RPMI7951 (cell line): ENCODE measurements around the gene MCUB. TPM values are rescaled to one million over a fixed set of nuclear protein-coding genes. Genes with fewer than 3 reads are reported as not detected.

Experiments
- DNase-seq: peaks from one replicate; pipeline ENCODE4 v3.0.0-alpha.2; 2012; ENCODE audit warnings: low read depth
- total RNA-seq: library from RNA; depleted of rRNA; stranded (reverse); fragments of >200 nt; shearing (Covaris generic); gene quantifications from 2 replicates; pipeline ENCODE4 v1.2.3, GENCODE V29; 2014; rRNA removed

Gene MCUB
- total RNA-seq, 1 experiment from 2014 or later = 47.5 TPM

DNA sequence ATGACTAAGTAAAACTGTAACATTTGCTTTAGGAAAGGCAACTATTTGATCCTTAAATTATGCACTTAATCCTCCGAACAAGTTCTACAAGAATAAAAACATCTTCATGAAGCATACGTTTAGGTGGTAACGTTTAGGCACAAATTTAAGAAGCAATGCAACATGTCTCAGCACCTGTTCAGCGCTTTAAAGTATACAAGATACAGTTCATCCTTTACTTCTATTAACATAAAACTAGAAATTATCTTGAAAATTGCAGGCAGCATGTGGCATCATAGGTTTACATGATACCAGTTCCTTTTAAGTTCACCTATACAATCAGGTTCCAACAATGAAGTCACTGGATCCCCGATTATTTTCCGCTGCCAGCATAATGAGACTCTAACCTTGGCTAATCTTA, 168.3 kb downstream of the MCUB start:
- no peak for DNase-seq

DNA sequence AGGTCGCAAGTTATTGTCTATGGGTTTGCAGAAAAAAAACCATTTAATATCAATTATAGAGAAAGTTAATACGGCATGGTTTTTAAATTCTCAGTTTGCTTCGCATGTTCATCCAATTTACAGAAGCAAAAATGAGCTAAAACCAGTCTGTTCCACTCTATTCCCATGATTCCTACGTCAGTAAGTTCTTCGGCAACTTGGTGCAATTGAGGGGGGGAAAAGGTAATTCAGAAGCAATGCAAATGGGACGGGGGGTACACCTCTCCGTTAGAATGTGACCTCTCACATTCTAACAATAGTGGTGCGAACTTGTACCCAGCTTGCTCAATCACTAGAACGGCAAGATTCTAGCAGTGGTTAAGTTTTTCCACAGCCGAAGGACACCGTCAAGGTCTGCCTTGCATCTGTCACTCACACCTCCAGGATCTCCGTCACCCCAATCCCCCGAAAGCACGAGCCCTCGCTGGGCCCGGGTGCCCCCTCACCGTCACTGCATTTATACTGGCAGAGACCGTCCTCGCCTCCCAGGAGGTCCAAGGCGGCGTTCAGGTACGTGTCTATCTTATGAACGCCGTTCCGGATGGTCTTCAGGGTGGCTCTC, 169.2 kb downstream of the MCUB start:
- no peak for DNase-seq

DNA sequence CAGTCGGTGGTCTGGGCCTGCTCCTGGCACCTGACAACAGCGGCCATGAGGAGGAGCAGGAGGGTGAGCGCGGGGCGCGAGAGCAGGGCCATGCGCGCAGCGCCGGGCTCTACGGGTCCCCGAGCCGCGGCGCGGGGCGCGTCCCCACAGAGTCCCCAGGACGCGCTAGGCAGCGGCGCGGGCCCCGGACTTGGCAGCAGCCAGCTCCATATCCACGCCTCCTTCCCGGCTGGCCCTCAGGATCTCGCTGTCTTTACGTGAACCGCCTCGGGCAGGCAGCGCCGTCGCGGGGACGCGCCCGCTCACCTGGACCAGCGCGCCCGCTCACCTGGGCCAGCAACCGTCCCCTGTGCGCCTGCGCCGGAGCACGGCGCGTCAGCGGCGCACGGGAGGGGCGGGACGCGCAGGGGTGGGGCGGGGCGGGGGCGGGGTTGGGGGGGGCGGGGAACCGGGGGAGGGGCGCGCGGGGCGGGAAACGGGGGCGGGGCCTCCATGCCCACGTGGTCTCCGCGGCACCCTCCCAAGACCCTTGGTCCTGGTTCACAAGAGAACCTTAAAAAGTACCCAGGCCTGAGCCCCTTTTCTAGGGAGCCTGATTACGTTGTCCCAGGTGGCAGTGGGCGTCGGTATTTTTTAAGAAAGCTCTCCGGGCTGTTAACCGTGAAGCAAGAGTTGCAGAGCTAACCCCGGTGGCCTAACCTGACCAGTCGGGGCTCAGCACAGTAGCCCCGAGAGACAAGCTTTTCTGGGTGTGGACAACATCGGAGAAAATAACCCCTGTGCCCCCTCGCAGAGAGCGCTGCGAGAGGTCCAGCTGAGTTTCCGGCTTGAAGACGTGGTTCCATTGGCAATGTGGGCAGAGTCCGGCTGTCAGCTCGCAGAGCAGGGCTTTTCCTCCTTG, 169.9 kb downstream of the MCUB start, which contains the start of gene PLA2G12A:
Gene PLA2G12A, minus strand, starts transcription at position 353 of the 901 bp plus-strand sequence. Its CDS starts 261 bp downstream, at position 92.
- DNase-seq = peak; percentile 70

DNA sequence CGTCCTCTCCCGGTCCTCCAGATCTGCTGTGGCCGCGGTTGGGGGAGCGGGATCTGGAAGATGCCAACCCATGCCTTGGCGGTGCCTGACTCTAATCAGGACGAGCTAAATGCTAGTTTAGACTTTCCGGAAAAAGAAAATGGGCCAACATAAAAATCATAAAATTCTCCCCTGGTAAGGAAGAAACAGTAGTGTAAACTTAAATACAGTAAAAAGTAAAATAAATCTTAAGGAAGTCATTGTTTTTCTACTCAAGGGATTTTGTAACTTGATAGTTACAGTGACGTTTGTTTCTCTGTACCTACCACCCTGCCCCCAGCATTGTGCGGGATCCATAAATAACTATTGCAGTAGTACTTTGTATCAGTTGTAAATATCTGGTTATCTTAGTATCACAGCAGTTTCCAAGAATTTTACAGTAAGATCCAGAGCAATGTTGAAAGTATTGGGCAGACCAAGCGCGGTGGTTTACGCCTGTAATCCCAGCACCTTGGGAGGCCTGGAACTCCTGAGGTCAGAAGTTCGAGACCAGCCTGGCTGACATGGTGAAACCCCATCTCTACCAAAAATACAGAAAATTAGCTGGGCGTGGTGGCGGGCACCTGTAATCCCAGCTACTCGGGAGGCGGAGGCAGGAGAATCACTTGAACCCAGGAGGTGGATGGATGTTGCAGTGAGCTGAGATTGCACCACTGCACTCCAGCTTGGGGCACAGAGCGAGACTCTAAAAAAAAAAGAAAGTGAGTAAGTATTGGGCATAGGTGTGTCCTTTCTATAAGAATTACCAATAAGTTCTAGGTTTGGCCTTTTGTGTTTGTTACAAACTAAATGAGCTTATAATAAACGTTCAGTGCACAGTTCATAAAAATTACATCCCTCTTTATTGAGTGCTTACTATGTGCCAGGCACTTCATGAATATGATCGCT, 170.8 kb downstream of the MCUB start:
- no peak for DNase-seq

DNA sequence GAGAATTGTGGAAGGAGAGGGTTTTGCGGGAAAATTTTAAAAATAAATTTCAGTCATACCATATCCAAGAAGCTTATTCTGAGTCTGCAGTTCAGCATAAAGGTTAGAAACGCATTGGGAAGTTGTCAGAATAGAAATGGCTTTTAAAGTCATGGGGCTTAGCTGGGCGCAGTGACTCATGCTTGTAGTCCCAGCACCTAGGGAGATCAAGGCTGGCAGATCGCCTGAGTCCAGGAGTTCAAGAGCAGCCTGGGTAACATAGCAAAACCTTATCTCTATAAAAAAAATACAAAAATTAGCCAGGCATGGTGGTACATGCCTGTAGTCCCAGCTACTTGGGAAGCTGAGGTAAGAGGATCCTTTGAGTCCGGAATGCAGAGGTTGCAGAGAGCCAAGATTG, 173.7 kb downstream of the MCUB start:
- DNase-seq = no peak

DNA sequence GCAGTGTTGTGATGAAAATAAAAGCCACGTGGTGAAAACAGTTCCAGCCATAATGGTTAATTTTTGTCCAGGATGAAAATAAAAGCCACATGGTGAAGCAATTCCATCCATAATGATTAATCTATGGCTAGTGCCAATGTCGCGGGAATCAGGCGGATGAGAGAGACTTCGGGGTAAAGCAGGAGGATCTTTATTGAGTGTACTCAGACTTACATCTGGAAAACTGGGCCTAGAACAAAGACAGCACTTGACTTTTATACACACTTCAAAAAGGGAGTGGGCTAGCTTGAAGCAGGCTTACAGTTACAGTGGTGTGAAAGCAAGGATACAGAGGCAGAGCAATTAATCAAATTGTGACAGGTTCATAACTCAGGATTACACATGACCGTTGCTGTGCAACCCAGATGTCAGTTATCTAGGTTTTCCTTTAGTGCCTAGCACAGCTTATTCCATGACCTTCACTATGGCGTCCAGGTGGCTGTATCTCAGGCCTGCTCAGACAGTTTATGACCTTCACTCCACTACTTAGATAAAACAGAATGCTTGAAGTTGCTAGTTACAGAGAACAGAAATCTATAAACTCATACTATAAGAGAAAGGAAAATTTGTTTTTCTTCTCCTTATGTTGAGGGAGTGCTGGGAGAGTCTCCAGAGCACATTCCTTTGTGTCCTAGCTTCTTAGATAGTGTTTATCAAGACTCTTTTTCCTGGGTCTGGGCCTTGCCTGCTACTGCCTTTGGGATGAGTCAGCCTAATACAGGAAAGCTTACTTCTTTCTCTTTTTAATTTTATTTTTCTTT, 175.7 kb downstream of the MCUB start:
- no peak for DNase-seq

Other genes starting within 250 kb of the MCUB start
- 15.4 and 21.1 TPM in 2 replicates for gene SEC24B, start 126.4 kb upstream of the MCUB start, total RNA-seq
- 36.6 and 37.5 TPM in 2 replicates for gene CASP6, start 143.2 kb downstream of the MCUB start, total RNA-seq
- gene PLA2G12A, start 169.8 kb downstream of the MCUB start, total RNA-seq = 9.1 and 62.4 TPM in 2 replicates
- gene CFI, start 241.8 kb downstream of the MCUB start, total RNA-seq = 1.1 and 1.6 TPM in 2 replicates